Islet of Langerhans (tissue), 1 donor: Measurements from ENCODE around the gene GALNT2.

Experiments
- FAIRE-seq: peaks from one replicate; lab custom pipeline; 2011; peaks lifted over from hg19 to GRCh38; lab: Jason Lieb, UNC

Gene GALNT2

DNA sequence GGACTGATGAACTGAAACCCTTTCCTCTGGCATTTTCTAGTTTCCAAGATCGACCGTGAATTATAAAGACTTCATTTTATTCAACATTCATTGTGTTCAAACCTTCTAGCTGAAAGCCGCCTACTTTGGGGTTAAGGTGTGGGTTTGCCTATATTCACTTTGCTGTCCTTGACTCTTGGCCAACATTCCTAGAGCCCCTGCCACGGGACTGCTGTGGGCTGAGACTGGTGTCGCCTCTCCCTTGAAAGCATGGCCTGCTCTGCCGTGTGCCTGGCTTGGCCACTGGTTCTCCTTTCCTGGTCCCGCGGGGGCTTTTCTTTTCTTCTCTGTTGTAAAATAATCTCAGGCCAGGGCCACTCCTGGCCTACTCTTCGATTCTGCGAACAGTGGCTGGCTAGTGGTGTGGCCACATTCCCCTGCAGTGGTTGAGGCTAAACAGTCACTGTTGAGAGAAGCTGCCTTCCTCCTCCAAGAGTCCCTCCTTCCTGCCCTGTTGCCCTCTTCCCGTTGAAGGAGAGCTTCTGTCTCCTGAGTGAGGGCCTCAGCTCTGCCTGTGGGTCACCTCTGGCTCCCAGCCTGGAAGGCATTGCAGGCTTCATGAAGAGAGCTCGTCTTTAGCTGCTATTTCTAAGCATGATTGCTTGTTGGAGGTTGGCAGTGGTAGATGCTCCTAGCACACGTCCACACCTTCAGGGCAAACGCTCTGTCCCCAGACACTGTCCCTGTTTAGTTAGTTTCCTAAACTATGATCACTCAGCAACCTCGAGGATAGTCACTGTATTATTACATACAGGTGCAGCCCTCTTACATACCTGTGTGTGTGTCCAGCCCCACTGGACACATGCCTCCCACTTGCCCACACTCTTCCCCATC is 80.5 kb downstream of the GALNT2 start:
- FAIRE-seq: no peak

DNA sequence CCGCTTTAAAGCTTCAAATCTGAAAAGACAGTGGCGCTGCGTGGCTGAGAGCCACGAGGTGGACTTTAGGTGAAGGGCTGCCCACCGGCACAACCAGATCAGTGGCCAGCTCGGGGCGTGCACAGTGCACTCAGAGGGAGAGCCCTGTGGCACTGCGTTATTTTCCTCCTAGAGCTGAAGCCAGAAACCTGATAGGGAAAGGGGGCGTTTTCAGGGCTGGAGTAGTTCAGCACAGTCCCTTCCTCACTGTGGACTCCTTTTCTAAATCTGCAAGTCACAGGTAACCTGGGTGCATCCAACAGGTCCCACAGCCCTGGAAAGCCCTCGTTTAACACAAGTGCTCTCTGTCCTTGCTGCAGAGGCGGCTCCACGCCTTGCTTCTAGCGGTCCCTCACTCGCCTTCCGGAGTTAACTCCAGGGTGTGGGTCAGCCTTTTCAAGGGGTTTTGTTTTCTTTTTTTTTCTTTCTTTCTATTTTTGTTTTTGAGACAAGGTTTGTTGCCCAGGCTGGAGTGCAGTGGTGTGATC is 81.2 kb downstream of the GALNT2 start:
- FAIRE-seq: no peak

DNA sequence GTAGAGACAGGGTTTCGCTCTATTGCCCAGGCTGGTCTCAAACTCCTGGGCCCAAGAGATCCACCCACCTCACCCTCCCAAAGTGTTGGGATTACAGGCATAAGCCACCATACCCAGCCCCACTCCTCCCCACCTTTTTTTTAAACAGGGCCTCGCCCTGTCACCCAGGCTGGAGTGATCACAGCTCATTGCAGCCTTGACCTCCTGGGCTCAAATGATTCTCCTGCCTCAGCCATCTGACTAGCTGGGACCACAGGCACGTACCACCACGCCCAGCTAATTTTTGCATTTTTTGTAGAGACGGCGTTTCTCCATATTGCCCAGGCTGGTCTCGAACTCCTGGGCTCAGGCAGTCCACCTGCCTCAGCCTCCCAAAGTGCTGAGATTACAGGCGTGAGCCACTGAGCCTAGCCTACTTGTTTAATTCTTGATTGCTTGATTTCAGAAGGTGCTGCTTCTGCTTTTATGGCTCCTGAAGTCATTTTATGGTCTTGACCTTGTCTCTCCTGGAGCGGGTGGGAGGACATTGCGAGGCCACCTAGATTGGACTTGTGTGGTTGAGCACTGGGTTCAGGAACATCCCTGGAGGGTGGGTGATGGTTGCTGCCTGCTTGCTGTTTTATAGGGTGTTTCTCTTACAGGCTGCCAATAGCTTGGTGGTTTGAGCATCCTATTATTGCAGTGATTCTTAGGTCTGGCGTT is 81.9 kb downstream of the GALNT2 start:
- no peak for FAIRE-seq

DNA sequence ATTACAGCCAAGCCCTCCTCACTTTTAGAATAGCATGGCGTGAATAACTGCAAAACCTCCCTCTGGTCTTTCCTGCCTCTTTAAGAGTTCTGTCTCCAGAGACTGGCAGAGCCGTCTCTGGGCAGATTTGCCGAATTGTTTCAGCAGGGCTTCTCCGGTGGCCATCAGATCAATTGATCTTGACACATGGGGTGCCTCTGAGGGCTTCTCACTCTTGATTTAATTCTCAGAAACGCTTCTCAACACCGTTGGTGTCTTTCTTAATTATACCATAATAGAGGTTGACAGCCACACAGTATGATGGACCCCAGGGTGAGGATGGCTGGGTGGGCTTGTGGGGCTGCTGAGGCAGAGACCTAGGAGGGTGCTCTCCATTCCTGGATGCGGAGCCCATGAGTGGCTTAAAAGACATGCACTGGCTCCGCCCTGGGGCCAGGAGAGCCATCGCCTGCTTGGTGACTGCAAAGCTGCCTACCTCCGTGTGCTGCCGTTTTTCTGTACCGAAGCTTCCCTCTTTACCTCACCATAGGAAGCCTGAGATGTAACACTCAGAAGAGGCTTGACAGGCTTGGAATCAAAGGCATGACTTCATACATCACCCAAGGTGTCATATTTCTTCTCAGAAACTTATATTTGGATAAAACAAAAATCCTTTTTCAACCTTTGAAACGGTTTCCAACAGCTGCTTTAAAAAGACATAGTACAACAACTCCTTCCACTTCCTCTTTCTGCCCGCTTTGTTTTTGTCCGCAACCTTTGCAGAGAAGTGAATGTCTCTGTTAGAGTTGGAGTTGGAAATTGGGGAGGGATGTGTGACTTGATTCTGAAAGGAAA is 82.9 kb downstream of the GALNT2 start:
- FAIRE-seq: no peak

DNA sequence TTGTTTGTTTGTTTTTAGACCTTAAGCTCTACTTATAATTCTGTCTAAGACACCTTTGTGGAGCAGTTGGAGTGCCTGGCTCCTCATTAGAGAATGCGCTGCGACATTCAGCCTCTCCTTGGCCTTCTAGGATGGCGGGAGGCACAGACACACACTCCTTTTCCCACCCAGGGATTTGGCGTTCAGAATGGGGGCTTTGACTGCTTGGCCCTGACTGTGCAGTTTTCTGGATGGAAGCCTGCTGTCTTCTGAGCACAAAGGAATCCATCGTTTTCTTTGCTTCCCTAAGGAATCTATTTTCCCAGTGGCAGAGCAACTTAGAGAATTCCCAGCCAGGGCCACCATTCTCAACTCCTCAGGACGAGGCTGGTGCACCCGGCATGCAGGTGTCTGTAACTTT is 83.6 kb downstream of the GALNT2 start:
- no peak for FAIRE-seq

DNA sequence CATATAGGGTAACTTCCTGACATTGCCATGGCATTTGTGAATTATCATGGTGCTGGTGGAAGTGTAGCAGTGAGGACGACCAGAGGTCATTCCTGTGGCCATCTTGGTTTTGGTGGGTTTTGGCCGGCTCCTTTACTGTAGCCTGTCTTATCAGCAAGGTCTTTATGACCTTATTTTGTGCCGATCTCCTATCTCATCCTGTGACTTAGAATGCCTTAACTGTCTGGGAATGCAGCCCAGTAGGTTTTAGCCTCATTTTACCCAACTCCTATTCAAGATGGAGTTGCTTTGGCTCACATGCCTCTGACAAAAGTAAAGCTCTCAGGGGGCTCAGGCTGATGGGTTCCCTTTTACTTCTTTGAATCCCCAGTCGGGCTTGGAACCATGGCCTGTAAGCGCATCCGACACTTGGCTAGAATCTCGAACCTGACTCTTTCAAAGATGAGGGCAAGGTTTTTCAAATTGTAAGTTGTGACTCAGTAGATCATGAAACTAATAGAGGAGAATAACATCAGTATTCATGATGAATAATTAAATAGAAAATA is 85.0 kb downstream of the GALNT2 start:
- FAIRE-seq: no peak

DNA sequence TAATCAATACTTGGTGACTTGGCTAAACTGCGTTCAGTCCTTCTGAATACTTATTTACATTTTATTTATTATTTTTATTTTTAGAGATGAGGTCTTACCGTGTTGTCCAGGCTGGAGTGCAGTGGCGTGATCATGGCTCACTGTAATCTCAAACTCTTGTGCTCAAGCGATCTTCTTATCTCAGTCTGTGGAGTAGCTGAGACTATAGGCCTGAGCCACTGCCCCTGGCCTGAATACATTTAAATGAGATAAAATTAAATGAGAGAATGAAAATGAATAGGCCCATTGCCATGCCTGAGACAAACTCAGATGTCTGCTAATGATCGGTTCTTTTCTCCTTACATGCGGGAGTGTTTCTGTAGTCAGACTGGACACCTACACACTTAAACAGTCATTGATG is 86.0 kb downstream of the GALNT2 start:
- FAIRE-seq: no peak

DNA sequence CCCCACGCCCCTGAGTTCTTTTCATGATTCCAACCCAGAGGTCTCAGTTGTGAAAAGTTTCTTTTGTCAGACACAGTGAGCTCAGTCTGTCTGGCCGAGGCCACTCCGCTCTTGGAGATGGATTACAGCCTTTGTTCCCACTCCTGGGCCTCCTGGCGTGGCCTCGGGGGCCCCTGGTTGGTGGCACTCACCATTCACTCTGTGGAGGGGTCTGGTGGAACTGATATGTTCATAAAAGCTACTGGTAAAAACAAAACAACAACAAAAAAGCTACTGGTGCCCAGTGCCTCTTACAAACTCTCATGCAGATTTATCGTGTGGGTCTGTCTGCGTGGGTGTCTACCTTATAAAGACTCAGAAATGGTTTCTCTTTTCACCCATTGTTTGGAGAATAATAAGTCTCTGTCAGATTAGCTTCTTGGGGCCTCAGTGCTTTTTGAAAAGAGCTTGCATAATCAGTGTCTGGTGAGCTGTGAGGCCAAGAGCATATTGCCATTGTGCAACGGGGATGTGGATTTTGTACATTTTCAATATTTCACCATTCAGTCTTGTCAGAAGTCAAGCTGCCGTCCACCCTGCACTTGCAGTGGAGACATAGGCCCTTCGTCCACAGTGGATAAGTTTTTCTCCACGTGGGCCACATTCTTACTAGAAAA is 86.7 kb downstream of the GALNT2 start:
- no peak for FAIRE-seq

DNA sequence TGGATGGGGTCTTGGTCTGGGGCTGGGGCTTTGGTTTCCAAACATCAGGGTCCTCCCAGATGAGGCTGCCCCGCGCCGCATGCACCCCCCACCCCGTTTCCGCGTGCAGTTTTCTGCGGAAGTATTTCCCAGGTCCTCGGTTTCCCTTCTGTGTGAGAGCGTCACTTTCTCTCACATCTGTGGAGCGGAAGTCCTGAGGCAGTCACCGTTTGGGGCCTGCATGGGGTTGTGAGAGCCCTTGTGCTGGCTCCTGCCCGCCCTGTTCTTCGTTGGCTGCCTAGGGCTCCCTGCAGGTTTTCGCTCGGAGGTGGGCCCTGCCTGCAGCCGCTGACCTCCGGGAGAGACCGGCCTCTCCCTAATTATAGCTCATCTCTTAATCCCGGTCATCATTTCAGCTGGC is 88.0 kb downstream of the GALNT2 start:
- no peak for FAIRE-seq

DNA sequence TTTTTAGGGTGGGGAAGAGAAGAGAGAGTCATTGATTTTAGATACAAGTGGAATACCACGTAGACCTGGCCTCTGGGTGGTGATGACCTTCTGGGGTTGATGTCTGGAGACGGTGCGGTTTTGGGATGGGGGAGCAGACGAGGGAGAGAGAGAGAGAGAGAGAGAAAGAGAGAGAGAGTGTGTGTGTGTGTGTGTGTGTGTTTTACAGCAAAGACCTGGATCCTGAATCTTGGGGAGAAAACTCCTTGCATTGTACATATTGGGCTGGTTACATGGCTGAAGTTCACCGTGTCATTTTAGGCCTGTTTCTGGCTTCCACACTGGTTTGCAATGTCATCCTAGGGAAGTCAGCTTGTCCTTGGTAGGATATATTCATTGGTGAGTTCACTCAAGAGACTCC is 89.0 kb downstream of the GALNT2 start:
- FAIRE-seq: no peak

DNA sequence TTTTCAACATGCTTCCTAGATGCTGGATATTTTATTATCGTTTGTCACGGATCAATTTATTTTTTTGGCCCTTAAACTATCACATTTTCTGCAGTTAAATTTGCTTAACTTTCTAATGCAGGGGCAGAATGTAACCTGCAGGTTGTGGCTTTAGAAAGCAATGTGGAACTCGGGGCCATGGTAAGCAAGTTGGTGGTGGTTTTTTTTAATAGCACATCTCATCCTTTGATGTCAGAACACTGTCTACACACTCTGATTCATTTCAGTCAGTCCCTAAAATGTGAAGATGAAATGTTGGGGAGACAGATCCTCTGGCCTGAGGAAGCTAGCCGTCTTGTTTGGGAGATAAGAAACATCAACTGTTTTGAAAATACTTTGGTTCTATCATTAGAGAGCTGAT is 89.5 kb downstream of the GALNT2 start:
- no peak for FAIRE-seq

DNA sequence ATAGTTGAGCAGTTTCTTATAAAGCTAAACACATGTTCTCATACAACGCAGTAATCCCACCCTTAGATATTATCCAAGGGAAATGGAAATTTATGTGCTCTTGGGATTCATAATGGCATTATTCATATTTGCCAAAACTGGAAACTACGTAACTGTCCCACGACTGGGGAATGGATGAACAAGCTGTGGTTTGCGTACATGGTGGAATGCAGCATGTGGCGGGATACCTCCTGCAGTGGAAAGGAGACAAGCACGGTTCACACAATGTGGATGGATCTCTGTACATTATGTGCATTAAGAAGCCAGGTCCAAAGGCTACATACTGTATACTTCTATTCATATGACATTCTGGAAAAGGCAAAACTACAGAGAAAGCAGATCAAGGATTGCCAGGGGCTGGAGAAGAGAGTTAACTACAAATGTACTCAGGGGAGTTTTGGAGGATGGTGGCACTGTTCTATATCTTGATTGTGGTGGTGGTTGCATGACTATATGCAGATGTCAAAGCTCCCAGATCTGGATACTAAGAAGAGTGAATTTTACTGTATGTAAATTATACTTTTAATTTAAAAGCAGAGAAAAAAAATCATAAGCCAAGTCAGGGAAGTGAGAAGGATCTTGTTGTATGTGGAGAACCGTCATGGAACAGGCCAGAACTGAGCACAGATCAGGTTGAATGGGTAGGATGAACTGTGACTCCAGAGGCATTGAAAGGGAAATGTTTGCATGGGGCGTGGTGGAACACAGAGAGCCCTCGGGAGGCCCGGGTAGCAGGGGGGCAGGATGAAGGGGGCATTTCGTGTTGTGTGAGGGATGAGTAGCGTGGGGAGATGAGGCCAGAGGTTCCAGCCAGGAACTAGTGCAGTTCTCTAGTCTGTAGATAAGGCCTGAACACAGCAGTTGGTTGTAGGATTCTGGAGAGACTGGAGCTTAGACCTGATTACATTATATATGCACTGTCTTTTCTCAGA is 90.7 kb downstream of the GALNT2 start:
- no peak for FAIRE-seq

DNA sequence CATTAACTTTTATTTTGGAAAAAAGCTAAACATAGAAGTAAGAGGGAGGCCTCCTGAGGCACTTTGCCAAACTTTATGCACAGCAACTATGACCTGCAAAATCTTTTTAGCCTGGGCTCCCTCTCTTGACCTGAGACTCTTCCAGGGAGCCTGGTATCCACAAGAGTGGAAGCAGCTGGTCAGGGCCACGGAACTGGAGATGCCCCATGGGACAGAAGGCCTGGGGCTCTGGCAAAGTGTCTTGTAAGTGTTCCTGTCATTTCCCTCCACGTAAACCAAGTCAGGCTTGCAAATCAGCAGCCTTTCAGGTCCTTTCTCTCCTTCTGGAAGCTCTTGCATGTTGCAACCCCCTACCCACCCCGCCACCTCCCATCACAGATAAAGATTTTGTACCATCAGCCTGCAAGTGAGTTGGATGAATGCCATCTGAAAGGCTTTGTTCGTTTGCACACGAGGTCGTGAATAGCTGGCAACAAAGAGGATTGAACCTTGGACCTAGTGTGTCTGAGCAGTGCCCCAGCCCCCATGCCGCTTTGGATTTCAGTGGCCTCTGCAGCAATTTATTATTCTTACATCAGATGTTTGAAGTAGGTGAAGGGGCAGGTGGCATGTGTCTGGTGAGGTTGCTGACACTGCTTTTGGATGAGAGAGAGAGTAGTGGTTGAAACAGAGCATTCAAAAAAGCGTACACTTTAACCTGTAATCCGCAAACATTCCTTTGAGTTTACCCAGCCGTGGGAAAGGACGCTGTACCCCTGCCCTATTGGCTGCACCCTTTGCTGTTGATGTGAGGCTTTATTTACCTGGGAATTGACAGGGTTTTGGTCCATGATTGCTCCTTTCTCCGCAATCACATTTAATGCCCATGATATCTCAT is 91.6 kb downstream of the GALNT2 start:
- FAIRE-seq: no peak

DNA sequence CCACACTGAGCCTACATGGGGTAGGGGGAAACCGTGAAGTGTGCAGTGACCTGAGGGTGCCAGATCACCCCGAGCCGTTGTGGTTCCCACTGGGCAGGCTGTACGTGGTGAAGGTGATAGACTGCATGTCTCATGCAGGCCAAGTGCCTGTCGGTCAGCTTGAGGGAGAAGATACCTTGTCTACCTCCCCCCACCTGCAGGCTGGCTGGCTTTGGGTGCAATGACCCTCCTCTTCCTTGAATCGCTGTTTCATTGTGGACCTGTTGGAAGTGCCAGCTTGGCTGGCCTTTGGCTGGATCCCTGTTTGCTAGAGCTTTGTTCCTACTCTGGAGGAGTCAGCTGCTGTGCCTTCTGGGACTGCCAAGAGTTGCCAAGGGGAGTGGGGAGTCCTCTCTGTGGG is 92.5 kb downstream of the GALNT2 start:
- no peak for FAIRE-seq

DNA sequence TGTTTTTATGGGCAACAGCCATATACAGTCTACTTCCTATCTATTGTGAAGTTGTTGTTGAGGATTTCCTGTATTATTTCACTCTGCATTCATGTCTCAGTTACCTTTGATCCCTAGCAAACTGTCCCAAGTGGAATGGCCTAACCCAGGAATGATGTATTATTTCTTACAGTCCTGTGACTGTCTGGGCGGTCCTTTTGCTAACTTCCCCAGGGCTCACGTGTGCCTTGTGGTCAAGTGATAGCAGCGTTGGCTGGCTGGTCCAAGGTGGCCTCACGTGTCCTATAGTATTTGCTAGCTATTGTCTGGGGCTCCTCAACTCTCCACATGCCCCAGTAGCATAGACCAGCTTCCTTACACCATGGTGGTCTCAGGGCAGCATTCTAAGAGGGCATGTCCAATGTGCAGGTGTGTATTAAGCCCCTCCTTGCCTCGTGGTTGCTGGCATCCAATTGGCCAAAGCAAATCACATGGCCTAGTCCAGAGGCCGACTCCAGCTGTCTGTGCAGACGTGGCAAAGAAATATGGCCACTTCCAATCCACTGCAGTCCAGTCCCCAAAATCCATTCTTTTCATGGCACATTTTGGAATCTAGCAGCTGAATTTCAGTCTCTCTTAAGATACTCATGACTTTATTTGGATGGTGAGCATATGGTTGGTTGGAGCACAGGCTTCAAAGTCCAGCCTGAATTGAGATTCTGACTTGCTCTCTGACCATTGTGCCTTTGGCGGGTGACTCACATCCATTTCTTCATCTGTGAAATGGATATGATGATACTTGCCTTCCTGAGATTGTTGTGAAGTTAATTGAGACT is 94.1 kb downstream of the GALNT2 start:
- no peak for FAIRE-seq

DNA sequence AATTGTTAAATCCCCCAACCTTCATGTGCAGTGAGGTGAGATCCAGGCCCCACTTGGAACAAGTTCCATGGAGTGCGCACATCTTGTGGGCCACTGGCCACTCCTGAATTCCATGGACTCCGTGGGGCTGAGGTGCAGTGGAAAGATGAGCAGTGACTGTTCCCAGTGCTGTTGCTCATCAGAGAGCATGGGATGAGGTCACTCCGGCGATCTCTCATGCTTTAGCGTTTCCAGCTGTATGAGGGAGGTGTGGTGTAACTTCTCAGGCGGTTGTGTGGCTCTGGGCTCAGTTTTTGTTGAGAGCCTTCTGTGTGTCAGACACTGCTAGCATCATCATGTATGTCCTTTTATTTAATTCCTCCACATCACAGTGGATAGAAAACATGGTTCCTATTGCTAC is 96.2 kb downstream of the GALNT2 start:
- no peak for FAIRE-seq

DNA sequence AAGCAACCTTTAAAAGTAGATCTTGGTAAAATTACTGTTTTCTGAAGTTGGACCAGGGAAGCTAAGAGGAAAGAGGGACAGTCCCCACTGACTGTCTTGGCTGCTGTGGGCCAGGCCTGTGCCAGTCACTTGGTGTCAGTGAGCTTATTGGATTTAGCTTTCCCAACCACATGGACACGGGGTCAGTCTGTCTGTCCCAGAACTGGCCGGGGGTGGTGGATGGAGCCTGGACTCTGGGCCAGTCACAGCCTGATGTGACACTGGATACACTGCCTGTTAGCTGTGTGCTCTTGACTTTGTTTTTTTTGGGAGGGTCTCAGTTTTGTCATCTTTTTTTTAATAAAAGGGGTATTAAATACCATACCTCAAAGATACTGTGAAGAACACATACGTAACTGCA is 96.7 kb downstream of the GALNT2 start:
- FAIRE-seq: no peak

DNA sequence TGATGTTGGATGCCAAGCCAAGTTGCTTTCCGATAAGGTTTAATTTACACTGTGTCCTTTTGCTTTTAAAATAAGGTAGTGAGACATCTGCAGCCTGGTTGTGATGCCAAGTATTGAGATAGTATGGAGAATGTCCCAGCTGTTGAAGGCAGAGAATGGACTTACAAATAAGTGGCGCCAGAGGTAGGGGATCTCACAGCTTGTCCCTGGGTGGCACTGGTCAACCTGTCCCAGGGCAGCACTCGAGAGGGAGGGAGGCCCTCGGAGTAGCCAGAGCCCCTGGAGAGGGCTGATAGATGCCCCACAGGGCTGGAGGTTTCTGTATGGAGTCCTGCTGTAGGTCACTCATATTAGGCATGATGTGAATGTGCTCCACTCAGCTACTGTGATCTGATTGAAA is 98.5 kb downstream of the GALNT2 start:
- FAIRE-seq: no peak
